ENCODE measurements around the gene COQ10A. TPM values are rescaled to one million over a fixed set of nuclear protein-coding genes. Genes with fewer than 3 reads are reported as not detected.

The COQ10A gene
- polyA plus RNA-seq, 1 of the 3 experiments (the other 2 are of a cell fraction), result 42.2 TPM

GRCh38 chr12:56221232-56221756, 45.4 kb upstream of the COQ10A start (continued):
- TF ChIP-seq PBX3 (IDR thresholded peaks at IDR 0.05) (peak; percentile 76), GABPA (IDR thresholded peaks at IDR 0.05; ENCODE audit: low read depth) (no peak), EZH2phosphoT487 (IDR thresholded peaks at IDR 0.05; ENCODE audit: borderline replicate concordance, low read depth) (no peak), YY1 (IDR thresholded peaks at IDR 0.05; ENCODE audit: low read depth) (0 out of 2 replicates have a peak, but pooled peaks have one; percentile 39), CHD2 (IDR thresholded peaks at IDR 0.05; ENCODE audit: low read length, partially characterized antibody) (no peak), RFX5 (IDR thresholded peaks at IDR 0.05; ENCODE audit: low read length) (no peak), JUND (IDR thresholded peaks at IDR 0.05) (no peak), POLR2AphosphoS5 (IDR thresholded peaks at IDR 0.05; ENCODE audit: low read depth, low read length) (no peak), RAD21 (IDR thresholded peaks at IDR 0.05; ENCODE audit: low read length) (no peak), NFIC (IDR thresholded peaks at IDR 0.05; ENCODE audit: borderline replicate concordance) (peak; percentile 51), GATA2 (CRISPR knock-in tag; IDR thresholded peaks at IDR 0.05) (no peak), REST (IDR thresholded peaks at IDR 0.05; ENCODE audit: low read depth, low read length) (0 out of 2 replicates have a peak, but pooled peaks have one; percentile 47), TCF12 (IDR thresholded peaks at IDR 0.05) (no peak), SIN3A (IDR thresholded peaks at IDR 0.05; ENCODE audit: borderline replicate concordance, low read depth, low read length) (no peak), MXI1 (IDR thresholded peaks at IDR 0.05; ENCODE audit: low read depth, low read length) (no peak), MEF2A (IDR thresholded peaks at IDR 0.05; ENCODE audit: borderline replicate concordance, low read depth) (no peak), FOXJ3 (CRISPR knock-in tag; IDR thresholded peaks at IDR 0.05) (no peak), TEAD4 (IDR thresholded peaks at IDR 0.05; ENCODE audit: borderline replicate concordance, insufficient read depth) (0 out of 2 replicates have a peak, but pooled peaks have one; percentile 40)
- TF ChIP-seq, protein P1, sequence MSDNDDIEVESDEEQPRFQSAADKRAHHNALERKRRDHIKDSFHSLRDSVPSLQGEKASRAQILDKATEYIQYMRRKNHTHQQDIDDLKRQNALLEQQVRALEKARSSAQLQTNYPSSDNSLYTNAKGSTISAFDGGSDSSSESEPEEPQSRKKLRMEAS (IDR thresholded peaks at IDR 0.05; ENCODE audit: low read depth), result 0 out of 2 replicates have a peak, but pooled peaks have one; percentile 43
- TF ChIP-seq, protein P2, sequence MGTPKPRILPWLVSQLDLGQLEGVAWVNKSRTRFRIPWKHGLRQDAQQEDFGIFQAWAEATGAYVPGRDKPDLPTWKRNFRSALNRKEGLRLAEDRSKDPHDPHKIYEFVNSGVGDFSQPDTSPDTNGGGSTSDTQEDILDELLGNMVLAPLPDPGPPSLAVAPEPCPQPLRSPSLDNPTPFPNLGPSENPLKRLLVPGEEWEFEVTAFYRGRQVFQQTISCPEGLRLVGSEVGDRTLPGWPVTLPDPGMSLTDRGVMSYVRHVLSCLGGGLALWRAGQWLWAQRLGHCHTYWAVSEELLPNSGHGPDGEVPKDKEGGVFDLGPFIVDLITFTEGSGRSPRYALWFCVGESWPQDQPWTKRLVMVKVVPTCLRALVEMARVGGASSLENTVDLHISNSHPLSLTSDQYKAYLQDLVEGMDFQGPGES (IDR thresholded peaks at IDR 0.05; ENCODE audit: low read depth, low read length), result no peak
- TF ChIP-seq, protein P3, sequence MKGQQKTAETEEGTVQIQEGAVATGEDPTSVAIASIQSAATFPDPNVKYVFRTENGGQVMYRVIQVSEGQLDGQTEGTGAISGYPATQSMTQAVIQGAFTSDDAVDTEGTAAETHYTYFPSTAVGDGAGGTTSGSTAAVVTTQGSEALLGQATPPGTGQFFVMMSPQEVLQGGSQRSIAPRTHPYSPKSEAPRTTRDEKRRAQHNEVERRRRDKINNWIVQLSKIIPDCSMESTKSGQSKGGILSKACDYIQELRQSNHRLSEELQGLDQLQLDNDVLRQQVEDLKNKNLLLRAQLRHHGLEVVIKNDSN (IDR thresholded peaks at IDR 0.05; ENCODE audit: borderline replicate concordance, low read depth), result no peak
